ENCODE measurements around the gene CHEK1.

DNA sequence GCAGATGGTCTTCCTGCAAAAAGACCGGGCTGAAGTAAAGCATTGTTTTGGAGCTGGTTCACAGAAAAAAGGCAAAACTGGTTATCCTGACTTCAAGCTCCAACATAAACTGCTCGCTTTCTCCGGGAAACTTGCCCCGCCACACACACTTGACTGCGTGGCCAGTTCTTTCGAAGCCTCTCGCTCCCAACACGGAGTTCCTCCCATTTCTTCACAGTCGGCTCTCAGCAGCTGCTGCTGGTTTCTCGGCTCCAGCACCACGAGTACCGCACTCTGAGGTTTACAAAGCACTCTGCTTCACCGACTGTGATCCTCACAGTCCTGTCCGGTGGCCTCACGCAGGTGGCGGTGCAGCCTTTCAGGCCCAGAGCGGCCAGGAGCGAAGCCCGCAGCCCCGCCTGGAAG, 264 bp downstream of the CHEK1 start:
- TF ChIP-seq EP300 (IDR thresholded peaks at IDR 0.05), result no peak
- no peak for TF ChIP-seq CTCF (IDR thresholded peaks at IDR 0.05)
- TF ChIP-seq POLR2A (IDR thresholded peaks at IDR 0.05), result no peak

Measured in ovary (tissue), 3 donors.